HG03064 (cell line): ENCODE data around the gene NDUFS7.

Experiments
- ATAC-seq: cut with Tn5 transposase; IDR thresholded peaks from one replicate; pipeline ENCODE4 v1.9.1; 2021; ENCODE audit warnings: low read depth; ENCODE audit not compliant: unreplicated experiment

NDUFS7 gene

DNA sequence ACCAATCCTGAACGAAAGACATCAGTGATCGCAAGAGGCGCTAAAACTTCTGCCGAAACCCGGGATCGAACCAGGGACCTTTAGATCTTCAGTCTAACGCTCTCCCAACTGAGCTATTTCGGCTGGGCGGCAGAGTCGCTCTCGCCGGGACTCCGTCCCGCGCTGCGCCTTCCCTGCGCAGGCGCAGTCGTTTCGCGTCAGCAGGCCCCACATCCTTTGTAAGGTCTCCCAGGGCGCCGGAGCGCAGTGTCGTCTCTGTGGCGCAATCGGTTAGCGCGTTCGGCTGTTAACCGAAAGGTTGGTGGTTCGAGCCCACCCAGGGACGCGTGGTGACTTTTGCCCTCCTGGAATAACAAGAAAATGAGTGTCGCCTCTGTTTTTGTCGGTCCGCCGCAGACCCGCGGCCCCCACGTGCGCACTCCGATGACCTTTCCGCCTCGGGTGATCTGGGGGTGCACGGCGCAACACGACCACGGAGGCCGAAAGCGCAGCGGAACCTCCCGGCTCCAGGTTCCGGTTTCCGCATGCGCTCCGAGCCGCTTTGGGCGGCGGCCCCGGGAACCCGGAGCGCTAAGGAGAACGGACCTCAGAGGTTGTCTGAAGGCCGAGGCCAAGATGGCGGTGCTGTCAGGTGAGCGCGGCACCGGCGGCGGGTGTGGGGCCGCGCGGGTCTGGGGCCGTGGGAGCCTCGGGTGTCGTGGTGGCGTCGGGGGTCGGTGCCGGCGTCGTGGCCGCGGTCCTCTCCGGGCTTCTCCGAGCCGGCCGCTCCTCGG is at the start of gene NDUFS7:
NDUFS7 (plus strand) TSS at position 596 of the 773 bp plus-strand sequence; CDS start at position 616, 20 bp downstream.
- ATAC-seq = peak; percentile 66

DNA sequence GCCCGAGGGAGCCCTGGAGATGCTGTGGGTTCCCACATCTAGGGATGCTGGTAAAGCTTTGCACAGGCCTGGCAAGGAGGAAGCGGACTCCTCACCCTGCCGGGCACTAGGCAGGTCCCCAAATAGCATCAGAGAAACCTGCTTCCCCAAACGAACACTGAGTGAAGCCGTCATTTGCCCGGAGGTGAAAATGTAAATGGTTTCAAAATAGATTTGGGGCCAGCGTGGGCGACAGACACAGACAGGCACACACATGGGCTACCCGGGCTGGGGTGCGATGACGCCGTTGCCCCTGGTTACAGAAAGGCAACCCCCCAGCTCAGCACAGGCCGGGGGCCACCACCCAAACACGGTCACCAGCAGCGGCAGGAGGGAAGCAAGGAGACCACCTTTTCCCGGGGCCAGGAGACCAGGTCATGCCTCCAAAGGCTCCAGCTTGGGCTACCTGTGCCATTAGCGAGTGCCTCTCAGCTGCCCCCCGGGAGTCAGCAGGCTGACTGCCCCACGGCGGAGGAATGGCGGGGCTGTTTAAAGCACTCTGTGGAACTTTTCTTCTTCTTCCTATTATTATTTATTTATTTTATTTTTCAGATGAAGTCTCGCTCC is 47.5 kb upstream of the NDUFS7 start:
- no peak for ATAC-seq

DNA sequence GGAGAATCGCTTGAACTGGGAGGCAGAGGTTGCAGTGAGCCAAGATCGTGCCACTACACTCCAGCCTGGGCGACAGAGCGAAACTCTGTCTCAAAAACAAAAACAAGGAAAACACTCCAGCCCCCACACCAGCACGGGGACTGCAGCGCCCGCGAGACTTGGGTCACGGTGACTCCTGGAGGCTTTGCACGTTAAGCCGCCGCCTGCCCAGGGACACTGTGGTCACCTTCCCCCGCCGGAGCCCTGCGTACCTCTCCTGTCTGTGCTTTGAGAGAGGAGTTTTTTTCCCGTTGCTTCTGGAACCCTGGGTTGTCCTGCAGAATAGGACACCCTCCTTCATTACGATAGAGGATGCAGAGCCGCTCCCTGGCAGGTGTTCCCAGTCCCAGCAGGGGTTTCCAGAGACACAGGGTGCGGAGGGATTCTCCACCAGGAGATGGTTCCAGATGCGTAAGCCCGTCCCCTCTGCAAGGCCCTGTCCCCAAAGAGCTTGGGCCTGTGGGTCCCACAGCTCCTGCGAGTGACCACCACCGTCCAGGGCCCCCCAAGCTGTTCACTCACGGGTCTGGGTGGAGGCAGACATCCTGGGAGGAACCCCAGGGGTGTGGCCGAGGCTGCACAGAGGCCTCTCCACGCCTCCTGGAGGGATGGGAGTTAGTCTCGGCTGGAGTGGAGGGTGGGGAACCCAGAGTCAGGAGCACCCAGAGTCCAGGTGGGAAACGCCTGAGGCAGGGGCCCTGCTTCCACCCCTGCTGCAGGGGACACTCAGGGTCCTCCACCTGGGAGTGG is 42.8 kb upstream of the NDUFS7 start:
- ATAC-seq = no peak

DNA sequence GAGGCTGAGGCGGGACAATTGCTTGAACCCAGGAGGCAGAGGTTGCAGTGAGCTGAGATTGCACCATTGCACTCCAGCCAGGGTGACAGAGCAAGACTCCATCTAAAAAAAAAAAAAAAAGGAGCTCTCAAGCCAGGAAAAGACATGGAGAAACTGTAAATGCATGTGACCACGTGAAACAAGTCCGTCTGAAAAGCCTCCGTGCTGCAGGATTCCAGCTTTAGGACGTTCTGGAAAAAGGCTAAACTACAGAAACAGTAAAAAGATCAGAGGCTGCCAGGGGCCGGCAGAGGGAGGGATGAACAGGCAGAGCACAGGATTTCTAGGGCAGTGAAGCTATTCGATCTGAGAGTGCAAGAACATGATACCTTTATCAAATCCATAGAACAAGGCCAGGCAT is 40.7 kb upstream of the NDUFS7 start:
- ATAC-seq = no peak

DNA sequence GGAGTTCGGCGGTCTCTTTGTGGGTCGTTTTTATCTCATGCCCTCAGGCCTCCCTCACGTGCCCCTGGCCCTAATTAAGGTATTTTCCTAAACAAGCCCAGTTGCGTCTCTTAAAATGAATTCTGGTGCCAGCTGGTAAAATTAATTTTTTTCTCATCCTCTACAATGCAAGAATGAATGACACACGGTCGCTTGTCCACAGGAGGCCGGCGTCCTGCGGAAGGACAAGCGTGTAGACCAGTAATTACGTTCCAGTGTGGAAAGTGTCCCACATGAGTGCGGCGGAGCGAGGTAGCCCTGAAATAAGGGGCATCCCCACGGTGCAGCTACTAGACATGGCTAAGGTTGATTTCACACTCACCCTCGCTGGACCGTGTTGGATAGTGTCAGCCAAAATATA is 34.5 kb upstream of the NDUFS7 start:
- ATAC-seq = no peak

DNA sequence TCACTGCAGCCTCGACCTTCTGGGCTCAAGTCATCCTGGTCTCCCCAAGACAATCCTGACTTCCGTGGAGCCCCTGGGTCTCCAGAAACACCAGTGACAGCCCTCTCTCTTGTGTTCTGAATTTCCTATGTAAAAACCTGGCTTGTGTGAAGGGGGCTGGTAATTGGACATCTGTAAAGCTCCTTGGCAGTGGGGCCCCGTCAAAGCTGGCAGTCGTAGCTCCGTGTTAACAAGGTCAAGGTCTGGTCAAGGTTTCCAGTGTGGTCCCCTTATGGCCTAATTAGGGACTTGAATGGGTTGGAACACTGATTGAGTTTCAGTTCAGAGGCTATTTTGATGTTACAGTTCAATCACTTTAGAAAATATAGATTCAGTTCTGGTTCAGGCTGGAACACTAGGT is 32.8 kb upstream of the NDUFS7 start:
- ATAC-seq = no peak

DNA sequence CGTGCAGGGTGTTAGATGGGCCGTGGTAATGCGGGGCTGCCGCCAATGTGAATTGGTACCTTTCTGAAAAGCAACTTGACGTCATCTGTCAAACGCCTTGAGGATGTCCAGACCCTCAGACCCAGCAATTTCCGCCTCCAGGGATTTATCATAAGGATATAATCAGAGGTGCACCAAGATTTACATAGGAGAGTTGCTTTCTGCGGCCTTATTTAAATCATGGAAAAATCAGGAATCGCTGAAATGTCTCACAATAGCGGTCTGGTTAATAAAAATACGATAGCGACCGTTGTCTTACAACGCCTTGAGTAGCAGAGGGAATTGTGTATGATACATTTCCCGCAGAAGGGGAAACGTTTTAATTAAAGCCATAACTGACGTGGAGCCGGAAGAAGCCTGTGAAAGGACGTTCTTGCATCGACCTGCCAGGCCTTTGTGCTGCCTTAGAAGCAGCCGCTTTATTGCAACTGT is 32.3 kb upstream of the NDUFS7 start:
- no peak for ATAC-seq

DNA sequence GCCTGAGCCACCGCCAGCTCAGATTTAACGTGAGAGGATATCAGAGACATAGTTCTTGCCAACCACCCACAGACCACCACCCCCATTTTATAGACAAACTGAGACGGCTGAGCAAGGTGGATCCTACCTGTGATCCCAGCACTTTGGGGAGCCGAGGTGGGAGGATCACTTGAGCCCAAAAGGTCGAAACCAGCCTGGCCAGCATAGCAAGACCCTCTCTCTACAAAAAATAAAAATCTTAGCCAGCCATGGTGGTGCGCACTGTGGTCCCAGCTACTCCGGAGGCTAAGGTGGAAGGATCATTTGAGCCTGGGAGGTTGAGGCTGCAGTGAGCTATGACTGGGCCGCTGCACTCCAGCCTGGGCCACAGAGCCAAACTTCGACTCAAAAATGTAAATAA is 30.6 kb upstream of the NDUFS7 start:
- no peak for ATAC-seq

DNA sequence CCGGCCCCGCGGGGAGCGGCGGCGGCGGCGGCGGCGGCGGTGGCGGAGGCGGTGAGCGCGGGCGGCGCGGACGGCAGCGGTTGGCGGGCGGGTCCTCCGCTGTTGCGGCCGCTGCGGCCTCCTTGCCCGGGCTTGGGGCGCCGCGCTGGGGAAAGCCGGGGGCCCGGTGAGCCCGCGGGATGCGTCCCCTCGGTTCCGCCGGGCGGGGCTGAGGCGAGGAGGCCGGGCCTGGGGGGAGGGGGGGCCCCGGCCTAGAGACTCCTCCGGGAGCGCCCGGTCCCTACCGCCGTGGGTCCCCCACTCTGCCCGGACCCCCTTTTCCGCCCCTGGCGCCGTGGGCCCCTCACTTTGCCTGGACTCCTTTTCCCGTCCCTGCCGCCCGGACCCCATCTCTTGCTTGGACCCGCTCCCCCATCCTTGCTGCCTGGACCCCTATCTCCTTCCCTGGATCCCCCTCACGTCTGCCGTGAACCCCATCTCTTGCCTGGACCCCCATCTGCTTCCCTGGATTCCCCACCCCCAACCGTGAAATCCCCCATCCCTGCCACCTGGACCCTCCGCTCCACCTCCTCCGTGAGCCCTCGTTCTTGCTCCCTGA is 28.6 kb upstream of the NDUFS7 start:
- peak; percentile 27 for ATAC-seq

DNA sequence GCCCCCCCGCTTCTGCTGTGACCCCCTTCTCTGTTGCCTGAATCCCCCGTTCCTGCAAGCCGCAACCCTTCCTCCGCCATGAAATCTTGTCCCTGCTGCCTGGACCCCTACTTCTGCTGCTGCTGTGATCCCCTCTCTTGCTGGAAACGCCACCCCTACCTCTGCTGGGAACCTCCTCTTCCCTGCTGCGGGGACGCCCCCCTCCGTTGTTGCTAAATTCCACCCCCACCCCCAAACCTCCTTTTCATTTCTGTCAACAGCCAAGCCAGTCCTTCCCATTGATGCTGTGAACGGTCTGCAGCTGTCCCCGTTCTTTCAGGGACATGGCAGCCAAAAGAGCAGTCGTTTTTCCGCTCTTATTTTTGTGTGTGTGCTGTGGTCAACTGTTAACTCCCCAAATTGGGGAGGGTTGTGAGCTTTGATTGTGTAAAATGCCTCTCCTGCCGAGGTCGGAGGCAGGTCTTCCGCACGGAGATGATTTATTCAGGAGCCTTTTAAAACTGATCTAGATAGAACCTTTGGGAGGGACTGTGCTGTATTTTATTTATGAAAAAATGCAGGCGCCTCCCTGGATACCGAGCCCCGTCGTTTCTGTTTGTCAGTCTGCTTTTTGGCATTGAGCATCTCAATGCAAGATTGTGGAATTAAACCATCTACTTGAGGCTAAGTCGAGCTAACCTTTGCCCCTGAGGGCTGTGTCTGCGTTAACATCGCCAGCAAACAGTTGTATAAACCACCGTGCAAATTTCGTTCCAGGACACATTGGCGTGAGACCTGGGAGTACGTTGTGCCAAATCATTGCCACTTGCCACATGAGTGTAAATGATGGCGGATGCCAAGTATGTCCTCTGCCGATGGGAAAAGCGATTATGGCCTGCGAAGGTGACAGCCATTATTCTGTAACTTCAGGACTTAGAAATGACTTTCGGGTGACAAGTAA is 27.9 kb upstream of the NDUFS7 start:
- no peak for ATAC-seq

DNA sequence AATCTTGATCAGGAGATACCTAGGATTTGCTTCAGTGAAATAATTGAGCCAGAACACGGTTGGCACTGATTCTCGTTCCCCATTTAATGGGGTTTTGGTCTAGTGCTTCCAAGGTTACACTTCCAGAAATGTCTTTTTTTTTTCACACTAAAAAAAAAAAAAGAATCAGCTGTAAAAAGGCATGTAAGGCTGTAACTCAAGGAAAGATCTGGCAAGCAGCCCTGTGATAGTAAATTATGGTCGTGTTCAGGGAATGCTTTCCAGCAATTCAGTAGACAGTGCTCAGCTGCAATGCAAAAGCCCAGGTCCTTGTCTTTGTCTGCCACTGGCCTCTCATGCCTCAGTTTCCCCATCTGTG is 27.2 kb upstream of the NDUFS7 start:
- no peak for ATAC-seq

DNA sequence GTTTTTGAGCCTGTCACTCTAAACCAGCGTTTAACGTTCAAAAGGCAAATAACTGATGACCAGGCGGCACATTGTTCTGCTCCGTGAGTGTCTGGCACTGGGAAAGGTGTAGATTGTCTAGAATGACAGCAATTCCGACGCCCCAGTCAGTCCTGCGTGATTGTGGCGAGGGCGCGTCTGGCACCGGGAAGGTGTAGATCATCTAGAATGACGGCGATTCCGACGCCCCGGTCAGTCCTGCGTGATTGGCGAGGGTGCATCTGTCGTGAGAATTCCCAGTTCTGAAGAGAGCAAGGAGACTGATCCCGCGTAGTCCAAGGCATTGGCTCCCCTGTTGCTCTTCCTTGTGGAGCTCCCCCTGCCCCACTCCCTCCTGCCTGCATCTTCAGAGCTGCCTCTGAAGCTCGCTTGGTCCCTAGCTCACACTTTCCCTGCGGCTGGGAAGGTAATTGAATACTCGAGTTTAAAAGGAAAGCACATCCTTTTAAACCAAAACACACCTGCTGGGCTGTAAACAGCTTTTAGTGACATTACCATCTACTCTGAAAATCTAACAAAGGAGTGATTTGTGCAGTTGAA is 26.1 kb upstream of the NDUFS7 start:
- ATAC-seq = no peak

DNA sequence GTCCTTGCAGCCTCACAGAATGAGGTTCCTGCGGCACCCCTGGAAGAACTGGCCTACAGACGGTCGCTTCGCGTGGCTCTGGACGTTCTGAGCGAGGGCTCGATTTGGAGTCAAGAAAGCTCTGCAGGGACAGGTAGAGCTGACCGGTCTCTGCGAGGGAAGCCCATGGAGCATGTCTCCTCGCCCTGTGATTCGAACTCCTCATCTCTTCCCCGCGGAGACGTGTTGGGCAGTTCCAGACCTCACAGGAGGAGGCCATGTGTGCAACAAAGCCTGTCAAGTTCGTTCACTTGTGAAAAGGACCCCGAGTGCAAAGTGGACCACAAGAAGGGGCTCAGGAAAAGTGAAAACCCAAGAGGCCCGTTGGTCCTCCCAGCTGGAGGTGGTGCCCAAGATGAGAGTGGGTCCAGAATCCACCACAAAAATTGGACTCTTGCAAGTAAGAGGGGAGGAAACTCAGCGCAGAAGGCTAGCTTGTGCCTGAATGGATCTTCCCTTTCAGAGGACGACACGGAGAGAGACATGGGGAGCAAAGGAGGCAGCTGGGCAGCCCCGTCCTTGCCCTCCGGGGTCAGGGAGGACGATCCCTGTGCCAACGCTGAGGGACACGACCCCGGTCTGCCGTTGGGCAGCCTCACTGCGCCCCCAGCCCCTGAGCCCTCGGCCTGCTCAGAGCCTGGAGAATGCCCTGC is 23.4 kb upstream of the NDUFS7 start:
- ATAC-seq = no peak

DNA sequence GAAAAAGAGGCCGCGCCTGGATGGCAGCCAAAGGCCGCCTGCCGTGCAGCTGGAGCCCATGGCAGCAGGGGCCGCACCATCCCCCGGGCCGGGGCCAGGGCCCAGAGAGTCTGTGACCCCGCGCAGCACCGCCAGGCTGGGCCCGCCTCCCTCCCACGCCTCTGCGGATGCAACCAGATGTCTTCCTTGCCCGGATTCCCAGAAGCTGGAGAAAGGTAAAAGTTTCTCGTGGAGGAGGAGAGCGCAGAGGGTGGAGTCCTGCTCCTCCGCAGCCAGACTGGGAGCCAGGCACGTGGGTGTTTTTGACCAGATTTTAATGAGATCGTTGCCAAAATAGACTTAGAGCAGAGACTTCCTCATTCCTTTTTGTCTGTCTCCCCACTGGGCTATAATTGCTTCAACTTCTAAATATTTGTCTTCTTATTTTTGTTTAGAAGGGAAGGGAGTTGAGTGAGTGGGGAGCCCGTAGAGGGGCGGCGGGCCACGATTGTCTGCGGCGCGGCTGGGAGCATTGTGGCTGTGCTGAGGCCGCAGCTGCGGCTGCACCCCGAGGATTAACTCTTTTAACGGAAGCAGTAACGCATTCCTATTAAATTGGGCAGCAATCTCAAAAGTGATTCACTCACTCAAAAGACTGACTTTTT is 22.8 kb upstream of the NDUFS7 start:
- no peak for ATAC-seq

DNA sequence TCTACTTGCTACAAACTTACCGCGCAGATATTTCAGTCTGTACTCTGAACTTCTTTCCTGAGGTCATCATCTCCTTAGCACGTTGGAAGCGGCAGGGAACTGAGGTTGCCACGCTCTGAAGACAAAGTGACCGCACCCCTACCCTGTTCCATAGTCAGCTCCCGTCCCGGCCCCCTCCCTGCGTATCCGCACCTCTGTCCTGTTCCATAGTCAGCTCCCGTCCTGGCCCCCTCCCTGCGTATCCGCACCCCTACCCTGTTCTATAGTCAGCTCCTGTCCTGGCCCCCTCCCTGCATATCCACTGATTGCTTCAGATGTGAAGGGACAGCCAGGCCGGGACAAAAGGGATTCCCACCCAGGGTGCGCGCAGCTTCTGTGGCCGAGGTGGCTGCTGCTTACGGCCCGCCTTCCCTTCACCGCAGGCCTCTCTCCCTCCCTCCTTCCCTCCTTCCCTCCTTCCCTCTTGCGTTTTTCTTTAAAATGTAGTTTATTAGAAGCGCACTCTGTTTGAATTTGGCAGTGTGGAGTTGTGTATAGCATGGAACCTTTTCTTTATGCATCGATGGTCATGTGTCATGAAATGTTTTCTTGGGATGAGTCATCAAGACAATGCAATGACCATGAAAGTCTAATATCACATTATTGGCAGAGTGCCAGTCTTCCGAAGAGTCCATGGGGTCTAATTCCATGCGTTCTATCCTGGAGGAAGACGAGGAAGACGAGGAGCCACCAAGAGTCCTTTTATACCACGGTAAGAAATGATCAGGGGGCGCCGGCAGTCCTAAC is 21.9 kb upstream of the NDUFS7 start:
- no peak for ATAC-seq

DNA sequence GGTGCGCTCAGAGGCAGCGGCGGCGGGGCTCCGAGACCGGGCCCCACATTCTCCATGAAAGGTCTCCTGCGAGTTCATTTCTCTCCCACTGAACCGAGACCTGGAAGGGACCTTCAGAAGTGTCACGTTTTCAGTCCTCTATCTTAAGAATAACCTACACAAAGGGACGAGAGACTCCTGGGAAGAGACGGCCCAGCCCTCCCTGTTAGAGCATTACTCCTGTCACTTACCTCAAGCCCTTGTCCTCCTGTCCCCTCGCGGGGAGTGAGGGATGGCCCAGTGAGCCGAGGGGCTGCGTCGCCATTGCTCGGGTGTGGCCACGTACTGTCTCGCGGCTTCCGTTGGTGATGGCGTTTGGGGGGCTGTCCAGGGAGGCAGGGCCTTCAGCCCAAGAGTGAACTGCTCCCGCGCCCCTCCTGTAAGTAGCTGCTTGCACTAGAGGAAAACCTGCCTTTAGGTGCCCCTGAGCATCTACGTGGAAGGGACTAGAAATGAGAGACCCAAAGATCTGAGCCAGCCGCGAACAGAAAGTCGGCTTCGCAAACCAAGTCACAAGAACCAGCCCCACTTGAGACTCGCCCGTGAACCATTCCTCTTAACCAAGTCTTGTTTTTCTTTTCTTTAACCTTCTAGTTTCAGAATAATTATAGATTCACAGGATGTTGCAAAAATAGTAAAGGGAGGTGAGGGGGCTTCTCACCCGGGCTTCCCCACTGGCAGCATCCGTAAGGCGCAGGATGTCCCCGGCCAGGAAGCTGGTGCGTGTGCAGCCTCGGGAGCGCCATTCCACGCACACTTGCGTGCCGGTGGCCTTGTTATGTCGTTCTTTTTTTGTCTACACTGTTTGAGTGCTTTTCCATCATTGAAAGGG is 21.1 kb upstream of the NDUFS7 start:
- no peak for ATAC-seq

DNA sequence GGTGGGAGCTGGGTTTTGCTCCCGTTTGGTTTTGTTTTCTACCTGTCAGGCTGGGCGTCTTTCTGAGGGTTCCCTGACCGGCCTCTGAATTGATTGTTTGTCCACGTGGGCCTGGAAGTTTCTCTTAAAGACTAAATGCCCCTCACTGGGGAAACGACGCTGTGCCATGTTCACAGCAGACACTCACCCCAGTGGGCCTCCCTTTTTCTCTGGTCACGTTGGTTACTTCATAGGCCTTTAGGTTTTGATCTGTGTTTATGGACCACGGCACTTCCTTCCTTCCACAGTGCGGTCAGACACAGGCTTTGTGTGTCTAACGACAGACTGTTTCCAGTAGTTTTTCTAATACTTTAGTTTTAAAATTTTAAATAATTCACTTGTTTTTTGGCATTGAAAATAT is 20.1 kb upstream of the NDUFS7 start:
- no peak for ATAC-seq
